Mesenchymal stem cell (in vitro differentiated cells and primary cell): Measurements from ENCODE around the gene MALRD1.

Experiments used
- DNase-seq: peaks from one replicate; pipeline ENCODE4 v3.0.0-alpha.2; 2013
- H2AFZ ChIP-seq: one replicate; pipeline ENCODE4 v1.6.1; 2013; ENCODE audit warnings: low read depth, mild to moderate bottlenecking, control low read depth, inconsistent platforms, low read length, moderate library complexity
- H2AK5ac ChIP-seq: 2 replicates; pipeline ENCODE4 v1.6.1; 2013; ENCODE audit warnings: low read length, moderate library complexity, mild to moderate bottlenecking, inconsistent platforms; ENCODE audit not compliant: severe bottlenecking
- H2BK120ac ChIP-seq: one replicate; pipeline ENCODE4 v1.6.1; 2013; ENCODE audit warnings: low read depth, mild to moderate bottlenecking, inconsistent platforms, low read length, moderate library complexity
- H2BK12ac ChIP-seq, 2 experiments: one replicate each; pipeline ENCODE4 v1.6.1; 2013; ENCODE audit warnings: inconsistent platforms in 2 of 2, low read length in 2 of 2, mild to moderate bottlenecking in 2 of 2, moderate library complexity in 2 of 2, control low read depth in 1 of 2
- H2BK15ac ChIP-seq: one replicate; pipeline ENCODE4 v1.6.1; 2013; ENCODE audit warnings: mild to moderate bottlenecking, low read depth, inconsistent platforms; ENCODE audit not compliant: poor library complexity, severe bottlenecking
- H2BK5ac ChIP-seq: 2 replicates; pipeline ENCODE4 v1.6.1; 2013; ENCODE audit warnings: low read depth, mild to moderate bottlenecking, low read length, control low read depth, inconsistent platforms; ENCODE audit not compliant: poor library complexity, severe bottlenecking
- H3K14ac ChIP-seq, 2 experiments: one replicate each; pipeline ENCODE4 v1.6.1; 2013; ENCODE audit warnings: inconsistent platforms in 2 of 2, low read length in 2 of 2, control low read depth in 1 of 2, mild to moderate bottlenecking in 1 of 2, moderate library complexity in 1 of 2
- H3K18ac ChIP-seq, 2 experiments: one replicate each; pipeline ENCODE4 v1.6.1; 2013; ENCODE audit warnings: inconsistent platforms in 2 of 2, low read length in 2 of 2, control low read depth in 1 of 2, low read depth in 1 of 2, mild to moderate bottlenecking in 1 of 2
- H3K23ac ChIP-seq, 2 experiments: one replicate each; pipeline ENCODE4 v1.6.1; 2013; ENCODE audit warnings: inconsistent platforms in 2 of 2, low read length in 2 of 2, mild to moderate bottlenecking in 2 of 2, moderate library complexity in 2 of 2, control low read depth in 1 of 2
- H3K27ac ChIP-seq: 2 replicates; pipeline ENCODE4 v1.5.1; 2013; ENCODE audit warnings: mild to moderate bottlenecking, moderate library complexity, low read length, control low read depth, inconsistent platforms; ENCODE audit not compliant: poor library complexity, severe bottlenecking
- H3K27me3 ChIP-seq, 2 experiments: 2 replicates each; pipeline versions ENCODE4 v1.6.1 to v1.7.0; 2013; ENCODE audit warnings: low read length in 2 of 2, mild to moderate bottlenecking in 2 of 2, moderate library complexity in 2 of 2, control low read depth in 1 of 2, inconsistent platforms in 1 of 2; ENCODE audit not compliant: control insufficient read depth in 1 of 2, insufficient read depth in 1 of 2
- H3K36me3 ChIP-seq, 2 experiments: 2 replicates each; pipeline versions ENCODE4 v1.6.1 to v1.7.0; 2013; ENCODE audit warnings: low read length in 2 of 2, control low read depth in 1 of 2, inconsistent platforms in 1 of 2, low read depth in 1 of 2, mild to moderate bottlenecking in 1 of 2; ENCODE audit not compliant: insufficient read depth in 2 of 2, control insufficient read depth in 1 of 2
- H3K4ac ChIP-seq, 2 experiments: one replicate each; pipeline ENCODE4 v1.6.1; 2013; ENCODE audit warnings: inconsistent platforms in 2 of 2, low read length in 2 of 2, mild to moderate bottlenecking in 2 of 2, moderate library complexity in 2 of 2, control low read depth in 1 of 2, low read depth in 1 of 2
- H3K4me1 ChIP-seq: 2 replicates; pipeline ENCODE4 v1.6.1; 2013; ENCODE audit warnings: low read depth, low read length, control low read depth; ENCODE audit not compliant: control insufficient read depth, insufficient read depth
- H3K4me2 ChIP-seq: 2 replicates; pipeline ENCODE4 v1.6.1; 2013; ENCODE audit warnings: low read length, mild to moderate bottlenecking, inconsistent platforms; ENCODE audit not compliant: poor library complexity, severe bottlenecking
- H3K4me3 ChIP-seq, 2 experiments: 2 replicates each; pipeline versions ENCODE4 v1.5.1 to v1.7.0; 2013; ENCODE audit warnings: low read length in 2 of 2, mild to moderate bottlenecking in 2 of 2, control low read depth in 1 of 2, low read depth in 1 of 2; ENCODE audit not compliant: insufficient read depth in 1 of 2
- H3K79me1 ChIP-seq: replicated peaks from 2 replicates; pipeline ENCODE4 v1.6.1; 2013; ENCODE audit warnings: mild to moderate bottlenecking, control low read depth, low read length, inconsistent platforms; ENCODE audit not compliant: poor library complexity, severe bottlenecking
- H3K9ac ChIP-seq: 2 replicates; pipeline ENCODE4 v1.7.0; 2013; ENCODE audit warnings: mild to moderate bottlenecking, low read length, moderate library complexity
- H3K9me3 ChIP-seq: 2 replicates; pipeline ENCODE4 v1.7.0; 2013; ENCODE audit warnings: mild to moderate bottlenecking, low read length; ENCODE audit not compliant: control insufficient read depth
- H4K8ac ChIP-seq: one replicate; pipeline ENCODE4 v1.6.1; 2013; ENCODE audit warnings: inconsistent platforms, mild to moderate bottlenecking, low read length, moderate library complexity
- H4K91ac ChIP-seq: one replicate; pipeline ENCODE4 v1.6.1; 2013; ENCODE audit warnings: mild to moderate bottlenecking, low read length, inconsistent platforms
- WGBS: methylation state at CpG from one replicate; pipeline ENCODE4 v1.1.7; 2013; ENCODE audit warnings: mixed read lengths; 5-methylcytosine and 5-hydroxymethylcytosine counted together

MALRD1 gene

GRCh38 chr10:19111501-19112267, 63.1 kb downstream of the MALRD1 start:
- Histone ChIP-seq H2BK120ac (no peak overlapping the region), H2AK5ac (no peak overlapping the region), H3K4me2 (no peak overlapping the region), H3K14ac (no peak overlapping the region), H4K91ac (no peak overlapping the region), H2BK5ac (no peak overlapping the region), H3K9me3 (peaks cover 46% of the 10 kb centered on the region), H3K18ac (no peak overlapping the region), H2BK15ac (no peak overlapping the region), H2AFZ (no peak overlapping the region), H3K4ac (no peak overlapping the region), H3K9ac (no peak overlapping the region), H2BK12ac (no peak overlapping the region), H3K36me3 (no peaks in the 10 kb centered on the region), H4K8ac (no peak overlapping the region), H3K4me3 (no peak overlapping the region), H3K27ac (no peak overlapping the region), H3K27me3 (no peaks in the 10 kb centered on the region), H3K23ac (no peak overlapping the region), H3K79me1 (no peaks in the 10 kb centered on the region), H3K4me1 (no peaks in the 10 kb centered on the region)
- no peak for DNase-seq
- WGBS, result 50% methylated on average over 1 of the region's 1 CpG

DNA sequence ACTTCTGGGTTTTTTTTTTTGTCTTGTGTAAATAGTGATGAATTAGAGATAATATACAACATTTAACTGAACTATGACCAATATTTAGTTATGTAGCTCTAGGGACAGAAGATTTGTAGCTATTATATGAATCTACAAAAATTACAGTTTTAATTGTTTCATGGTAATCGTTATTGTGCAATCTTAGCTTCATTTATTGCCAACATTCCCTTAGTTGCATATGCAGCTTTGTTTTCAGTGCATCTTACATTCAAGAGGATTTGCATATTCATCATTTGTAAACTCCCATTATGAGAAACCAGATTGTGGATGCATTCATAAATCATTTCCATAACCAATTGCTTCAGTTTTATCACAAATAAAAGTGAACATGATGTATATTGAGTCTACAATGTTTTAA, 68.8 kb downstream of the MALRD1 start:
- DNase-seq, result no peak
- no peaks in the 10 kb centered on the region for H3K79me1 ChIP-seq
- no peak overlapping the region for H3K14ac ChIP-seq
- H3K27me3 ChIP-seq, result no peaks in the 10 kb centered on the region
- no peak overlapping the region for H3K4ac ChIP-seq
- no peak overlapping the region for H2AFZ ChIP-seq
- WGBS, result 100% methylated on average over 1 of the region's 1 CpG
- no peak overlapping the region for H2BK12ac ChIP-seq
- no peak overlapping the region for H3K23ac ChIP-seq
- no peaks in the 10 kb centered on the region for H3K36me3 ChIP-seq
- H2BK15ac ChIP-seq, result no peak overlapping the region
- no peak overlapping the region for H3K18ac ChIP-seq
- H2BK5ac ChIP-seq, result no peak overlapping the region
- H3K9ac ChIP-seq, result no peak overlapping the region
- H2AK5ac ChIP-seq, result no peak overlapping the region
- H3K9me3 ChIP-seq, result peaks cover 11% of the 10 kb centered on the region
- H3K4me1 ChIP-seq, result no peaks in the 10 kb centered on the region
- no peak overlapping the region for H3K4me3 ChIP-seq
- H4K8ac ChIP-seq, result no peak overlapping the region
- no peak overlapping the region for H4K91ac ChIP-seq
- no peak overlapping the region for H3K4me2 ChIP-seq
- H3K27ac ChIP-seq, result no peak overlapping the region
- H2BK120ac ChIP-seq, result no peak overlapping the region

DNA sequence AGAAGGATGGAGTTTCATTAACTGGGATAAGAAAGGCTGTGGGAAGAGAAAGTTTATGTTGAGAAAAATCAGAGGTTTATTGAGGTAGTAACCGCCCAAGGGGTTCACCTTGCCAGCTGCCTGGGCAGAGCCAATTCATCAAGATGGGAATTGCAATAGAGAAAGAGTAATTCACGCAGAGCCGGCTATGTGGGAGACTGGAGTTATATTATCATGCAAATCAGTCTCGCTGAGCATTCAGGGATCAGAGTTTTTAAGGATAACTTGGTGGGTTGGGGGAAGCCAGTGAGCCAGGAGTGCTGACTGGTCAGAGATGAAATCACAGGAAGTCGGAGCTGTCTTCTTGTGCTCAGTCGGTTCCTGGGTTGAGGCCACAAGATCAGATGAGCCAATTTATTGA, 70.6 kb downstream of the MALRD1 start:
- Histone ChIP-seq H3K9me3 (peaks cover 11% of the 10 kb centered on the region), H2BK120ac (no peak overlapping the region), H2BK12ac (no peak overlapping the region), H3K4me1 (no peaks in the 10 kb centered on the region), H3K4ac (no peak overlapping the region), H3K4me2 (no peak overlapping the region), H3K79me1 (no peaks in the 10 kb centered on the region), H3K18ac (no peak overlapping the region), H3K36me3 (no peaks in the 10 kb centered on the region), H3K27me3 (no peaks in the 10 kb centered on the region), H4K8ac (no peak overlapping the region), H3K27ac (no peak overlapping the region), H2BK15ac (no peak overlapping the region), H4K91ac (no peak overlapping the region), H3K4me3 (no peak overlapping the region), H3K23ac (no peak overlapping the region), H2BK5ac (no peak overlapping the region), H2AFZ (no peak overlapping the region), H2AK5ac (no peak overlapping the region), H3K9ac (no peak overlapping the region), H3K14ac (no peak overlapping the region)
- no peak for DNase-seq
- 44% methylated on average over 6 of the region's 6 CpGs for WGBS

DNA sequence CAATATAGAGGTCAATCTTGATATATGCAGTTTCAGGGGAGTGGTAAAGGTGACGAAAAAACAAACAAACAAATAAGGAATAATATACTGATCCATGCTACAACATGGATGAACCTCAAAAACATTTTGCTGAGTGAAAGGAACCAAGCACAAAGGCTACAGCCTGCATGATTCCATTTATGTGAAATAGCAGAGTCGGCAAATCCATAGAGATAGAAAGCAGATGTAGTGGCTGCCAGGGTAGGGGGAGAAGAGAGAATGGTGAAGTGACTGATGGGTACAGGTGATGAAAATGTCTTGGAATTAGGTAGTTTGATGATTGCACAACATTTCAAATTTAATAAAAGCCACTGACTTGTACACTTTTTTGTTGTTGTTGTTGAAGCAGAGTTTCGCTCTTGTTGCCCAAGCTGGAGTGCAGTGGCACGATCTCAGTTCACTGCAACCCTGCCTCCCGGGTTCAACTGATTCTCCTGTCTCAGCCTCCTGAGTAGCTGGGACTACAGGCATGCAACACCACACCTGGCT, 71.8 kb downstream of the MALRD1 start:
- Histone ChIP-seq H2AK5ac (no peak overlapping the region), H2BK12ac (no peak overlapping the region), H3K18ac (no peak overlapping the region), H3K27ac (no peak overlapping the region), H2AFZ (no peak overlapping the region), H3K9ac (no peak overlapping the region), H2BK5ac (no peak overlapping the region), H3K4ac (no peak overlapping the region), H3K36me3 (no peaks in the 10 kb centered on the region), H3K9me3 (peaks cover 12% of the 10 kb centered on the region), H3K14ac (no peak overlapping the region), H4K8ac (no peak overlapping the region), H3K27me3 (no peaks in the 10 kb centered on the region), H3K4me3 (no peak overlapping the region), H3K79me1 (no peaks in the 10 kb centered on the region), H4K91ac (no peak overlapping the region), H3K4me1 (no peaks in the 10 kb centered on the region), H2BK120ac (no peak overlapping the region), H3K4me2 (no peak overlapping the region), H2BK15ac (no peak overlapping the region), H3K23ac (no peak overlapping the region)
- no peak for DNase-seq
- WGBS, result 85% methylated on average over 4 of the region's 5 CpGs
